GM19351 (cell line): ENCODE data around the gene CLCN4.
A peak's percentile ranks its signal among the peaks of the same experiment; 100 is the strongest.

Experiments
- ATAC-seq: cut with Tn5 transposase; IDR thresholded peaks from one replicate; pipeline ENCODE4 v1.9.1; 2021; ENCODE audit warnings: mild to moderate bottlenecking, moderate library complexity; ENCODE audit not compliant: unreplicated experiment

CLCN4 gene

GRCh38 chrX:10166248-10166716 is 9.5 kb downstream of the CLCN4 start:
- ATAC-seq, result peak; percentile 5

GRCh38 chrX:10166731-10167151 is 10.0 kb downstream of the CLCN4 start:
- peak; percentile 37 for ATAC-seq

GRCh38 chrX:10167573-10167972 is 10.8 kb downstream of the CLCN4 start:
- ATAC-seq, result peak; percentile 65

GRCh38 chrX:10168226-10168625 is 11.5 kb downstream of the CLCN4 start:
- no peak for ATAC-seq

GRCh38 chrX:10169175-10169574 is 12.4 kb downstream of the CLCN4 start:
- ATAC-seq, result no peak

GRCh38 chrX:10171249-10171648 is 14.5 kb downstream of the CLCN4 start:
- no peak for ATAC-seq

GRCh38 chrX:10172877-10173276 is 16.1 kb downstream of the CLCN4 start:
- ATAC-seq, result no peak

- no peak for ATAC-seq
These were observed 16.6 kb downstream of the CLCN4 start for GRCh38 chrX:10173331-10173900.

- ATAC-seq, result no peak
These were observed 17.3 kb downstream of the CLCN4 start for GRCh38 chrX:10174051-10174450.

GRCh38 chrX:10174810-10175209 is 18.0 kb downstream of the CLCN4 start:
- ATAC-seq, result no peak

- ATAC-seq, result no peak
These were observed 18.6 kb downstream of the CLCN4 start for GRCh38 chrX:10175319-10175871.

GRCh38 chrX:10176121-10177003 is 19.6 kb downstream of the CLCN4 start:
- ATAC-seq, result peak; percentile 64

- no peak for ATAC-seq
These were observed 20.2 kb downstream of the CLCN4 start for GRCh38 chrX:10177004-10177396.

- no peak for ATAC-seq
These were observed 20.8 kb downstream of the CLCN4 start for GRCh38 chrX:10177601-10178000.

- no peak for ATAC-seq
These were observed 22.2 kb downstream of the CLCN4 start for GRCh38 chrX:10178866-10179463.

- no peak for ATAC-seq
These were observed 27.0 kb downstream of the CLCN4 start for GRCh38 chrX:10183760-10184159.

- ATAC-seq, result no peak
These were observed 27.6 kb downstream of the CLCN4 start for GRCh38 chrX:10184411-10184810.

- ATAC-seq, result no peak
These were observed 29.6 kb downstream of the CLCN4 start for GRCh38 chrX:10186355-10186754.

- ATAC-seq, result no peak
These were observed 30.6 kb downstream of the CLCN4 start for GRCh38 chrX:10187421-10187820.

GRCh38 chrX:10189317-10190268 is 32.8 kb downstream of the CLCN4 start:
- ATAC-seq, result peak; percentile 88
